Esophagus muscularis mucosa (tissue), 4 donors: ENCODE data around the gene CLC.

Experiments used
- CTCF ChIP-seq, 3 experiments: fragments of 200-600 bp in 2 of 3; fragments of 450-650 bp in 1 of 3; sonication (generic) in 2 of 3; IDR thresholded peaks; one replicate each; pipeline ENCODE4 v1.5.1; 2017 to 2019; ENCODE audit warnings: antibody characterized with exemption in 3 of 3, mild to moderate bottlenecking in 2 of 3, moderate library complexity in 1 of 3
- EP300 ChIP-seq: sonication (generic); formaldehyde crosslinking; IDR thresholded peaks from one replicate; pipeline ENCODE4 v1.6.1; 2017; ENCODE audit warnings: antibody characterized with exemption
- POLR2A ChIP-seq: fragments of 450-650 bp; IDR thresholded peaks from one replicate; pipeline ENCODE4 v1.6.1; 2017; ENCODE audit warnings: antibody characterized with exemption, moderate library complexity, mild to moderate bottlenecking, low read depth

GRCh38 chr19:39736088-39736487 lies 1.7 kb downstream of the CLC start:
- no peak for TF ChIP-seq CTCF (IDR thresholded peaks at IDR 0.05)
- TF ChIP-seq POLR2A, result no peak
- no peak for TF ChIP-seq EP300
